Measurements from ENCODE around the gene TCERG1. TPM values are rescaled to one million over a fixed set of nuclear protein-coding genes. Genes with fewer than 3 reads are reported as not detected.
A peak's percentile ranks its signal among the peaks of the same experiment; 100 is the strongest.

TCERG1 gene
- total RNA-seq, 4 donors from 2014 or later: 63.9 to 117 (median 109) TPM

GRCh38 chr5:146539973-146540372, 92.8 kb downstream of the TCERG1 start:
- in situ Hi-C loops (cut with MboI; ENCODE audit: low pct_ligation_motif_present in 1 of 4, low pct_unique_long_range_greater_than_20kb in 1 of 4, low sequenced_read_pairs in 3 of 4) (loop anchor here (5.0 to 25.0 kb wide), 4 partner anchors 425 to 822 kb away; no protein-coding TSS in a partner anchor), intact Hi-C loops (cut with DNase I; ENCODE audit: low total_unique reads) (loop anchor here (5.0 kb wide), 1 partner anchor 427 kb away; no protein-coding TSS in a partner anchor)
- no peak overlapping the region for H3K27ac ChIP-seq
- peaks cover 7% of the 10 kb centered on the region for H3K27me3 ChIP-seq
- 93 to 95% methylated on average over 4 of the region's 4 CpGs for WGBS, 2 donors (ENCODE audit: low coverage in 1 of 2)
- H3K36me3 ChIP-seq: no peaks in the 10 kb centered on the region
- no peak for DNase-seq
- TF ChIP-seq POLR2A (IDR thresholded peaks at IDR 0.05) (no peak), CTCF (IDR thresholded peaks at IDR 0.05) (no peak), POLR2AphosphoS5 (IDR thresholded peaks at IDR 0.05) (no peak), EP300 (IDR thresholded peaks at IDR 0.05; ENCODE audit: low read depth) (no peak)
- no peak overlapping the region for H3K4me3 ChIP-seq
- no peaks in the 10 kb centered on the region for H3K9me3 ChIP-seq
- no peaks in the 10 kb centered on the region for H3K4me1 ChIP-seq

- no peaks in the 10 kb centered on the region for H3K36me3 ChIP-seq
- no peak for DNase-seq
- no peak overlapping the region for H3K27ac ChIP-seq
- TF ChIP-seq EP300 (IDR thresholded peaks at IDR 0.05; ENCODE audit: low read depth) (no peak), POLR2AphosphoS5 (IDR thresholded peaks at IDR 0.05) (no peak), CTCF (IDR thresholded peaks at IDR 0.05) (no peak), POLR2A (IDR thresholded peaks at IDR 0.05) (no peak)
- no peaks in the 10 kb centered on the region for H3K9me3 ChIP-seq
- no peaks in the 10 kb centered on the region for H3K4me1 ChIP-seq
- intact Hi-C loops (cut with DNase I; ENCODE audit: low total_unique reads) (no loop called here), in situ Hi-C loops (cut with MboI; ENCODE audit: low pct_ligation_motif_present in 1 of 4, low pct_unique_long_range_greater_than_20kb in 1 of 4, low sequenced_read_pairs in 3 of 4) (loop anchor here (5.0 to 25.0 kb wide), 4 partner anchors 424 to 822 kb away; no protein-coding TSS in a partner anchor)
- H3K4me3 ChIP-seq: no peak overlapping the region
- peaks cover 7% of the 10 kb centered on the region for H3K27me3 ChIP-seq
- 75 to 86% methylated on average over 2 of the region's 2 CpGs for WGBS, 2 donors (ENCODE audit: low coverage in 1 of 2)
These were observed 93.3 kb downstream of the TCERG1 start for GRCh38 chr5:146540414-146540813.

- in situ Hi-C loops (cut with MboI; ENCODE audit: low pct_ligation_motif_present in 1 of 4, low pct_unique_long_range_greater_than_20kb in 1 of 4, low sequenced_read_pairs in 3 of 4): loop anchor here (5.0 to 25.0 kb wide), 4 partner anchors 423 to 820 kb away; no protein-coding TSS in a partner anchor
- H3K27ac ChIP-seq: no peak overlapping the region
- TF ChIP-seq POLR2AphosphoS5 (IDR thresholded peaks at IDR 0.05) (no peak), CTCF (IDR thresholded peaks at IDR 0.05) (peak; percentile 76 to 83 (median 79)), POLR2A (IDR thresholded peaks at IDR 0.05) (no peak)
- DNase-seq: peak; percentile 77
- no peak overlapping the region for H3K4me3 ChIP-seq
- H3K9me3 ChIP-seq: no peaks in the 10 kb centered on the region
- H3K4me1 ChIP-seq: no peaks in the 10 kb centered on the region
- H3K27me3 ChIP-seq: peaks cover 7% of the 10 kb centered on the region
- WGBS, 2 donors (ENCODE audit: low coverage in 1 of 2): 25 to 28% methylated on average over 7 to 16 of the region's 16 CpGs
- no peaks in the 10 kb centered on the region for H3K36me3 ChIP-seq
- intact Hi-C loops (cut with DNase I; ENCODE audit: low total_unique reads): no loop called here
These were observed 95.1 kb downstream of the TCERG1 start for GRCh38 chr5:146541958-146542849.

GRCh38 chr5:146544232-146544631, 97.1 kb downstream of the TCERG1 start:
- no peak for DNase-seq
- Histone ChIP-seq H3K4me1 (no peaks in the 10 kb centered on the region), H3K4me3 (no peak overlapping the region), H3K27me3 (peaks cover 7% of the 10 kb centered on the region), H3K27ac (no peak overlapping the region), H3K36me3 (no peaks in the 10 kb centered on the region), H3K9me3 (no peaks in the 10 kb centered on the region)
- TF ChIP-seq POLR2A (IDR thresholded peaks at IDR 0.05): no peak
- no peak for TF ChIP-seq EP300 (IDR thresholded peaks at IDR 0.05; ENCODE audit: low read depth)
- no peak for TF ChIP-seq POLR2AphosphoS5 (IDR thresholded peaks at IDR 0.05)
- TF ChIP-seq CTCF (IDR thresholded peaks at IDR 0.05): no peak
- intact Hi-C loops (cut with DNase I; ENCODE audit: low total_unique reads): no loop called here
- in situ Hi-C loops (cut with MboI; ENCODE audit: low pct_ligation_motif_present in 1 of 4, low pct_unique_long_range_greater_than_20kb in 1 of 4, low sequenced_read_pairs in 3 of 4): loop anchor here (5.0 to 25.0 kb wide), 4 partner anchors 421 to 818 kb away; no protein-coding TSS in a partner anchor

Data from transverse colon (tissue), 4 donors.